GM12801 (cell line): ENCODE measurements around the gene CCDC192.

Experiments
- TF ChIP-seq, protein P1 (sequence below): IDR thresholded peaks from one replicate; pipeline ENCODE4 v1.5.1; 2011; ENCODE audit warnings: control low read depth; ENCODE audit not compliant: insufficient read length; ENCODE audit errors: extremely low read depth

Gene CCDC192

DNA sequence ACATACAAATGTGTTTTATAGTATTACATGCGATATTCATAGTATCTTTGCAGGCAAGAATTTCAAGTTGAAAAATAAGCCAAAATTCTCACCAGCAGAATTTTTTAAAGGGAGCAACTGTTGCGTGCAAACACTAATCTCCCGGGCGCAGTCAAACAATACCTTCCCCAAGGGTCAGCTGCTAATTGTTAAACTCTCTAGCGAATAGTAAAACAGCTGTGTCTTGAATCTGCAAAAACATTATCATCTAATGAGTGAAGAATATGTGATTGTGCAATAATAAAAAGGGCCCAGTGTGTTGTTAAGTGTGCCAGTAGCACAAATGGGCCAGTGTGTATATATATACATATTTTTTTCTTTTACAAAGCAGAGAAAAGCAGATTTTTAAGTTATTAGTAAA is 131.4 kb downstream of the CCDC192 start:
- TF ChIP-seq, protein P1, sequence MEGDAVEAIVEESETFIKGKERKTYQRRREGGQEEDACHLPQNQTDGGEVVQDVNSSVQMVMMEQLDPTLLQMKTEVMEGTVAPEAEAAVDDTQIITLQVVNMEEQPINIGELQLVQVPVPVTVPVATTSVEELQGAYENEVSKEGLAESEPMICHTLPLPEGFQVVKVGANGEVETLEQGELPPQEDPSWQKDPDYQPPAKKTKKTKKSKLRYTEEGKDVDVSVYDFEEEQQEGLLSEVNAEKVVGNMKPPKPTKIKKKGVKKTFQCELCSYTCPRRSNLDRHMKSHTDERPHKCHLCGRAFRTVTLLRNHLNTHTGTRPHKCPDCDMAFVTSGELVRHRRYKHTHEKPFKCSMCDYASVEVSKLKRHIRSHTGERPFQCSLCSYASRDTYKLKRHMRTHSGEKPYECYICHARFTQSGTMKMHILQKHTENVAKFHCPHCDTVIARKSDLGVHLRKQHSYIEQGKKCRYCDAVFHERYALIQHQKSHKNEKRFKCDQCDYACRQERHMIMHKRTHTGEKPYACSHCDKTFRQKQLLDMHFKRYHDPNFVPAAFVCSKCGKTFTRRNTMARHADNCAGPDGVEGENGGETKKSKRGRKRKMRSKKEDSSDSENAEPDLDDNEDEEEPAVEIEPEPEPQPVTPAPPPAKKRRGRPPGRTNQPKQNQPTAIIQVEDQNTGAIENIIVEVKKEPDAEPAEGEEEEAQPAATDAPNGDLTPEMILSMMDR = no peak

DNA sequence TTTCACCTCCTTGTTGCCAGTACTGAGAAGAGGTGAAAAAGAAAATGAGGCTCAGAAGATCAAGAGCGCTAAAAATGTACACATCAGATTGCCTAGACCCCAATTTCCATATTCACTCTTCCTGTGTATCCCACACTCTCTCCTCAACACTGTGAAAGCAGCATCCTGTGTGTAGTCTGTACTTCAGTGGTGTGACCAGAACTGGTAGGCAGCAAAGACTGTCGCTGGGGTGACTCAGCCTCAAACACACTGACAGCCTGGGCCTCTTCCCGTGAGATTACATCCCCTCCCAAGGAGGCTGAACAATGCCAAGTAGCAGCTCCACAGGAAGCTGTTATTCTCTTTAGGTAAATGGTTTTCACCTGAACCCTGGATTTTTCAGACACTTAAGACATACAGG is 135.5 kb downstream of the CCDC192 start:
- TF ChIP-seq, protein P1 = no peak

DNA sequence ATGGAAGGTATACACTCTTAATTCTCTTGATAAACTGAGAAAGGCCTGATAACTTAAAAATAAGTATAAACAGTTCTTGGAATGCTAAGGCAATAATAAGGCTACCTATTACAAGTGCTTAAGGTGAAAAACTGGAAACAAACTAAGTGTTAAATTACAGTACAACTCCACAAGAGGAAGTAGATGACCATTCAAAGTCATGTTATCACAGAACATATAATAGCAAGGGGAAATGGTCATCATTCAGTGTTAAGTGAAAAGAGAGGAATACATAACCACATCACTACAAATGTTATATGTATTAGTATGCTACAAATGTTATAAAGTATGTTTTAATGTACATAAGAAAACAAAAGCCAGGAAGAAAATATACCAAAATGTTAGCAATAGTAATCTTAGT is 135.9 kb downstream of the CCDC192 start:
- TF ChIP-seq, protein P1 = no peak

DNA sequence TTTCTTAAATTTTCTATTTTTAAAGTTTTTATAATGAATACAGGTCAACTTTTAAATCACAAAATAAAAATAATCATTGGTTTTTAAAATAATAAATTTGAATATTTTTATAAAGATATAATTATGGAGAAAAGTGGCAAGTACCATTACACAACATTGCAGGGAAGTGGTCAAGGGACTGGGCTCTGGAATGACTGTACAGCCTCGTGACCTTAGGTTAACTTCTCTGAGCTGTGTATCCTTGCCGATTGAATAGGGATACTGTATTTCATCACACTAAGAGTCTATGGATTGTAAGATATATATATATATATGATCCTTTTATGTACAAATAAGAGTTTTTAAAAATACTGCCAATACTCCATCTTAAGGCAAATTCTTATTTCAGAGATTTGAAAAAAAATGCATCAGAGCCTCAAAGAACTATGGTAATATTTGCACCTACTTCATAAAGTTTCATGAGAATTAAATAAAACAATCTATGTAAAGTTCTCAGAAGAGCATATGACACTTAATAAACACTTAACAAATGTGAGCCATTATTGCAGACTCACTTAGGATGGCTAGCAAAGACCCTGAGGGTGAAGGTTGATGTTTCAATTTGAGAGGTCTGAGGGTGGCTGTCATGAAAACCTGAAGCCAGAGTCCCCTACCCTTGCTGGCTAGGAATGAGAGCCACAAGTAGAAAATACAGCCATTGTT is 136.5 kb downstream of the CCDC192 start:
- TF ChIP-seq, protein P1 = no peak

DNA sequence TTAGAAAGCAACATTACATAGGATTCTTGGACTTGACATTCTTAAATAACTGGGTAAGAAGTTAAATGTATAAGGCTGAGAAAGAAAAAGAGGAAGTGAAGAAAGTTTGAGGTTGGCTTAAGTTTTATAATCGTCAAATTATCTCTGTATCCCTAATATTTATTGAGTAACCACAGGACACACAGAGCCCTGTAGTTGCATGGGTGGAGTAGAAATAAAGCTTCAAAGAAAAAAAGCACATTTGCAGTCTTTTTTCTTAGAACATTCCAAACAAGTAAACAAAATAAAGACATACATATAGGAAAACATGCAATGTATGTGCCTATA is 137.0 kb downstream of the CCDC192 start:
- TF ChIP-seq, protein P1 = no peak

DNA sequence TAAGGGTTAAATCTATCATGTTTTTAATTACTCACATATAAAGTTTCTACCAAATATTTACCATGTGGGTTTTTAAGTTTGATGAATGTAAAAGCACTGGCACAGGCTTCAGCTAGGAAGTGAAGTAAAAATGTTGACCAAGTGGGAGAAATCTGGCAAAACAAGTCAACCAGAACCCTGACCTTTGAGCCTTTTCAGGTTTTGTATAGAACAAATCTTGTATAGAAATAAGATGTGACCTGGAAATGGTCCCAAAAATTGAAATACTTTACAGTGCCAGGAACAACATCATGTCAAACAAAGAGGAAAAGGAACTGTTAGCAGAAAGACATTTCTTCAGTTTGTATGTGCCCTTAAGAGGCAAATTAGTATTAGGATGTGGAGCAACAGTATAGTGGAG is 137.6 kb downstream of the CCDC192 start:
- TF ChIP-seq, protein P1 = no peak

DNA sequence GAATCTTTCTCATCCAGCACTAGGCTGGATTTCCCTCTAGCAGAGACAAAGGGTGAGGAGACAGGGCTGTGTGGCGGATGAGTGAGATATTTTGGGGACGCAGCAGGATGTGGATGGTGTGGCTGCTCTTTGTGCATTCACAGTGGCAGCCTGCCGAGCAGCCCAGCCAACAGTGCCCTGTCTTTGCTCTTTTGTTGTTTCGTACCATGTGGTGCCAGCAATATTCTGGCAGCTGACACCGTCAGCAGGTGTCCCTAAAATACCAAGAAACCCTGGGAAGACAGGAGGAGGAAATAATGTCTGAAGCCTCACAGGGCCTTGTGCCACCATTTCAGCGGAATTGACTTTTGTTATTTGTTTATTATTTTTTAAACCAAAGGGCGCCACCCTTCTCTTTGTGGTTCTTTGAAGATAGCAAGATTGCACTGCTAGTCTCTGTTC is 141.4 kb downstream of the CCDC192 start:
- TF ChIP-seq, protein P1 = no peak
